ENCODE measurements around the gene FEM1C. TPM values are rescaled to one million over a fixed set of nuclear protein-coding genes. Genes with fewer than 3 reads are reported as not detected.

Gene FEM1C
- total RNA-seq, 2 donors from 2014 or later = 4.9 to 11.9 TPM

DNA sequence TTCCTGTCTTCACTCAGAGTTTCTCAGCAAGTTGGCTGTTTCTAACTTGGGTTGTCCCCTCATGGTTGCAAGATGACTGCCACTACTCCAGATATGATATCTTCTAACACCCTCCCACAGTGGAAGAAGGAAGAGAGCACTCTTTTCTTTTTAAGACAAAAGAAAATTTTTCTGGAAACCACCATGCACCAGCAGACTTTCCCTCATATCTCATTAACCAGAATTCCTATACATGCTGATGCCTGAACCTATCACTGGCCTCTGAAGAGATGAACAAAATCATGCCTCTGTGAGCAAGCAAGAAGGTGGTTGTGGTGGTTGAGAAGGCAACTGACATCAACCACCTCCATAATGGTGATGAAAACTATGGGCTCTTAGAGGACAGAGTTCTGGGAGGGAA, 56.8 kb downstream of the FEM1C start:
- no peak for DNase-seq
- Histone ChIP-seq H3K9me3 (no peaks in the 10 kb centered on the region), H3K36me3 (replicated peaks in 1 of 2; ENCODE audit: insufficient read depth in 1 of 2, low read depth in 2 of 2) (no peaks in the 10 kb centered on the region), H3K4me1 (peaks cover 4% of the 10 kb centered on the region), H3K4me3 (no peak overlapping the region), H3K27me3 (no peaks in the 10 kb centered on the region), H3K27ac (no peak overlapping the region)
- intact Hi-C loops (cut with DNase I) = no loop called here
- TF ChIP-seq POLR2A (IDR thresholded peaks at IDR 0.05) = no peak
- TF ChIP-seq, protein P1, sequence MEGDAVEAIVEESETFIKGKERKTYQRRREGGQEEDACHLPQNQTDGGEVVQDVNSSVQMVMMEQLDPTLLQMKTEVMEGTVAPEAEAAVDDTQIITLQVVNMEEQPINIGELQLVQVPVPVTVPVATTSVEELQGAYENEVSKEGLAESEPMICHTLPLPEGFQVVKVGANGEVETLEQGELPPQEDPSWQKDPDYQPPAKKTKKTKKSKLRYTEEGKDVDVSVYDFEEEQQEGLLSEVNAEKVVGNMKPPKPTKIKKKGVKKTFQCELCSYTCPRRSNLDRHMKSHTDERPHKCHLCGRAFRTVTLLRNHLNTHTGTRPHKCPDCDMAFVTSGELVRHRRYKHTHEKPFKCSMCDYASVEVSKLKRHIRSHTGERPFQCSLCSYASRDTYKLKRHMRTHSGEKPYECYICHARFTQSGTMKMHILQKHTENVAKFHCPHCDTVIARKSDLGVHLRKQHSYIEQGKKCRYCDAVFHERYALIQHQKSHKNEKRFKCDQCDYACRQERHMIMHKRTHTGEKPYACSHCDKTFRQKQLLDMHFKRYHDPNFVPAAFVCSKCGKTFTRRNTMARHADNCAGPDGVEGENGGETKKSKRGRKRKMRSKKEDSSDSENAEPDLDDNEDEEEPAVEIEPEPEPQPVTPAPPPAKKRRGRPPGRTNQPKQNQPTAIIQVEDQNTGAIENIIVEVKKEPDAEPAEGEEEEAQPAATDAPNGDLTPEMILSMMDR (IDR thresholded peaks at IDR 0.05) = no peak
- no peak for ATAC-seq

DNA sequence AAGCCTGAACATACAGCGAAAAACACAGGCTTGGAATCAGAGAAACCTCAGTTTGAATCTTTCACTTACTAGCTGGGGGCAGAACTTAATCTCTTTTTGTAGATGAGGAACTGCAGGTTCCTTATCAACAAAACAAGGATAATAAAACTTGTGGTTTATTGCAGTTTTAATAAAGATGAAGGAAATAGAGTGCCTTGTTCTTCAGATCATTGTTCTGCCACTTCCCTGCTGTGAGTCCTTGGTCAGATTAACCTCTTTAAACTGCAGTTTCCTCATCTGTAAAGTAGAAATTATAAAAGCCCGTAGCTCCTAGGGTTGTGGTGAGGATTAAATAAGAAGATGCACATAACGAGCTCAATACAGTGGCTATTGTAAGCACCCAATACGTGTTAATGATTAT, 57.4 kb downstream of the FEM1C start:
- TF ChIP-seq, protein P1 (IDR thresholded peaks at IDR 0.05) = no peak
- TF ChIP-seq POLR2A (IDR thresholded peaks at IDR 0.05) = no peak
- Histone ChIP-seq H3K27me3 (no peaks in the 10 kb centered on the region), H3K9me3 (no peaks in the 10 kb centered on the region), H3K36me3 (replicated peaks in 1 of 2; ENCODE audit: insufficient read depth in 1 of 2, low read depth in 2 of 2) (no peaks in the 10 kb centered on the region), H3K4me1 (peaks cover 4% of the 10 kb centered on the region), H3K4me3 (no peak overlapping the region), H3K27ac (no peak overlapping the region)
- 65 to 81% methylated on average over 4 of the region's 4 CpGs for WGBS, 2 donors
- DNase-seq (no peak), ATAC-seq (no peak)
- intact Hi-C loops (cut with DNase I) = no loop called here

DNA sequence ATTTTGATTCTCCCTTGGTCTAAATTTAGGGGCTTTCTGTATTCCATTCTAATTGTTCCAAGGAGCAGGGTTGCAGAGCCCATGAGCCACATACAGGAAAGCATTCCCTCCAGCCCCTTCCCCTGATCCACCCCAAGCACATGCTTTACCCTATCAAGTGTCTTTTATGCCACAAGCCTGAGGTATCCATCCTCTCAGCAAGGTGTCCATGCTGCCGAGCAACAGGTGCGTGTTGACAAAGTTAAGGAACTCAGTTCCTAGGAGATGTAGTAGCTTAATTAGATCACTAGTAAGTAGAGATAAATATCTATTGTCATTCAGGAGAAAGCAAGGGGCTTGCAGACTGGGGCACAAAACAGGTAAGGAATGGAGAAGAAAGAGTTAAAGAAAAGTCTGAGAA, 57.8 kb downstream of the FEM1C start:
- no peak for TF ChIP-seq POLR2A (IDR thresholded peaks at IDR 0.05)
- TF ChIP-seq, protein P1 (IDR thresholded peaks at IDR 0.05) = no peak
- ATAC-seq (no peak), DNase-seq (no peak)
- Histone ChIP-seq H3K36me3 (replicated peaks in 1 of 2; ENCODE audit: insufficient read depth in 1 of 2, low read depth in 2 of 2) (no peaks in the 10 kb centered on the region), H3K27me3 (no peaks in the 10 kb centered on the region), H3K27ac (no peak overlapping the region), H3K9me3 (no peaks in the 10 kb centered on the region), H3K4me3 (no peak overlapping the region), H3K4me1 (peaks cover 4% of the 10 kb centered on the region)
- intact Hi-C loops (cut with DNase I) = no loop called here
- WGBS, 2 donors = 84 to 94% methylated on average over 2 of the region's 2 CpGs

DNA sequence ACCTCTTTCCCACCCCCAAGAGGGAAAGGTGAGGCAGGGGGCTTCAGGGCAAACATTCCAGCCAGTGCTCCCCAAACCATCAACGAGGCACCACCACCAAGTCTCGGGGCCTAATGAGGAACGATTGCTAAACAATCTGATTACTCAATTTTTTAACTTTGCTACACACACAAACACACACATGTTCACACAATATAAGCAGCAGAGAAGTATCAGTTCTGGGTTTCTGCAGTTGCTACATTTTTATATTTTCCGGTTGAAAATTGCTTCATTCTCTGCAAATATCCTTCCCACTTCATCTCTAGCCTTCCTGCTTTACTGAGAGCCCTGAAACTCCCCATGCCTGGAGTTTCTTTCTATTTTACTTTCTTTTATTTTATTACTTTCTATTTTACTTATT, 60.2 kb downstream of the FEM1C start:
- no peaks in the 10 kb centered on the region for H3K9me3 ChIP-seq

DNA sequence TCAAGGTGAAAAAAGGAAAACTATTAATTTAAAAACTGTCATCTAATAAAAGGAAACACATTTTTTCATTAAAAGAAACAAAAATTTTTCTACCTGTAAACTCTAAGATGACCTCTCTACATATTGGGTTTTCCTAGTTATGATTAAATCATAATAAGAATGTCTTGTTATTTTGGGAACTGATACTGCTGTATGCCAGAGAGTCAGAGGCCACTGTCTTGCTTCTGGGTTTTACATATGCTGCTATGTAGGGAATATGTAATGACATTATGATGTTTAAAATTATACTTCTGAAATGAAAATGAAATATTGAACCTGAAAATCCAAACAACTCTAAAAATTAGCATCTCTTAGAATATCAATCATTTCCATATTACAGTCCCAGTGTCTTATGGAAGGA, 63.7 kb downstream of the FEM1C start:
- Histone ChIP-seq H3K4me1 (no peaks in the 10 kb centered on the region), H3K9me3 (no peaks in the 10 kb centered on the region), H3K27ac (no peak overlapping the region), H3K36me3 (replicated peaks in 1 of 2; ENCODE audit: insufficient read depth in 1 of 2, low read depth in 2 of 2) (no peaks in the 10 kb centered on the region), H3K27me3 (no peaks in the 10 kb centered on the region), H3K4me3 (no peak overlapping the region)
- DNase-seq = no peak
- intact Hi-C loops (cut with DNase I) = no loop called here
- TF ChIP-seq POLR2A (IDR thresholded peaks at IDR 0.05) = no peak
- TF ChIP-seq, protein P1 (IDR thresholded peaks at IDR 0.05) = no peak
- ATAC-seq = no peak

More for the DNA sequence above, 60.2 kb downstream of the FEM1C start:
- Histone ChIP-seq H3K27ac (no peak overlapping the region), H3K36me3 (replicated peaks in 1 of 2; ENCODE audit: insufficient read depth in 1 of 2, low read depth in 2 of 2) (no peaks in the 10 kb centered on the region), H3K4me1 (peaks cover under 1% of the 10 kb centered on the region), H3K27me3 (no peaks in the 10 kb centered on the region), H3K4me3 (no peak overlapping the region)
- 76 to 86% methylated on average over 4 of the region's 4 CpGs for WGBS, 2 donors
- TF ChIP-seq POLR2A (IDR thresholded peaks at IDR 0.05) = no peak
- TF ChIP-seq, protein P1 (IDR thresholded peaks at IDR 0.05) = no peak
- ATAC-seq = no peak
- intact Hi-C loops (cut with DNase I) = no loop called here
- no peak for DNase-seq
